ENCODE results near the gene RBM20. TPM values are rescaled to one million over a fixed set of nuclear protein-coding genes. Genes with fewer than 3 reads are reported as not detected.
"Not testable (repeated sequence)": the region's sequence is repeated elsewhere in the genome, so short reads cannot be mapped to it uniquely, and the experiment has no call there.

RBM20 gene
- total RNA-seq, 1 donor from 2014 or later, result 1.0 TPM

DNA sequence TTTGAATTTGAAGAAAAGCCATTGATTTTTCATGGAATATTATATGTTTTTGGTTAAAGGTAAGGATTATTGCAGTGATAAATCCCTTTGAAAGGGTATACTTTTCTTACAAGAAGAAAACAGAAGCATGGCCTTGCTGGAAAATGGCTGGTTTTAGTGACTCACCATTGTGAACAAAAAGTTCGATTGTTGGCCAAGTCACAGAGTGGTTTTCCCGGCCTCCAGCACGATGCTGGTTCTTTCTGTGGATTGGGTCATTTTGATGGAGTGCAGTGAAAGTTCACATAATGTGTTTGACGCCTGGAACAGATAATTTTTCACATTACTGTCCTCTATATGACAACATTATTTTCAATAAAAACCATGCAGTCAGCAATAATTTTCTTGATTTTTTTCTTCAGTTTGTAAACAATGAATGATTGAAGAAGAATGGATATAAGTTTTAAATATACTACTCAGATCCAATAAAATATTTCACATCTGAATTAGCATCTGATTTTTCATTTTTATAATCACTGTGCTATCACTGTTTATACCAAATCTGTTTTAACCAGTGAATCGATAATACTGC lies 60.9 kb downstream of the RBM20 start:
- no peaks in the 10 kb centered on the region for H3K36me3 Mint-ChIP-seq (ENCODE audit: low read depth, unreplicated experiment)
- no peak for DNase-seq (ENCODE audit: low spot score)
- no peaks in the 10 kb centered on the region for H3K27me3 Mint-ChIP-seq (ENCODE audit: unreplicated experiment)
- TF ChIP-seq, protein P1, sequence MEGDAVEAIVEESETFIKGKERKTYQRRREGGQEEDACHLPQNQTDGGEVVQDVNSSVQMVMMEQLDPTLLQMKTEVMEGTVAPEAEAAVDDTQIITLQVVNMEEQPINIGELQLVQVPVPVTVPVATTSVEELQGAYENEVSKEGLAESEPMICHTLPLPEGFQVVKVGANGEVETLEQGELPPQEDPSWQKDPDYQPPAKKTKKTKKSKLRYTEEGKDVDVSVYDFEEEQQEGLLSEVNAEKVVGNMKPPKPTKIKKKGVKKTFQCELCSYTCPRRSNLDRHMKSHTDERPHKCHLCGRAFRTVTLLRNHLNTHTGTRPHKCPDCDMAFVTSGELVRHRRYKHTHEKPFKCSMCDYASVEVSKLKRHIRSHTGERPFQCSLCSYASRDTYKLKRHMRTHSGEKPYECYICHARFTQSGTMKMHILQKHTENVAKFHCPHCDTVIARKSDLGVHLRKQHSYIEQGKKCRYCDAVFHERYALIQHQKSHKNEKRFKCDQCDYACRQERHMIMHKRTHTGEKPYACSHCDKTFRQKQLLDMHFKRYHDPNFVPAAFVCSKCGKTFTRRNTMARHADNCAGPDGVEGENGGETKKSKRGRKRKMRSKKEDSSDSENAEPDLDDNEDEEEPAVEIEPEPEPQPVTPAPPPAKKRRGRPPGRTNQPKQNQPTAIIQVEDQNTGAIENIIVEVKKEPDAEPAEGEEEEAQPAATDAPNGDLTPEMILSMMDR (IDR thresholded peaks at IDR 0.05; ENCODE audit: unreplicated experiment), result no peak
- no peak overlapping the region for H3K4me3 Mint-ChIP-seq (ENCODE audit: unreplicated experiment)
- H3K9me3 Mint-ChIP-seq (ENCODE audit: unreplicated experiment), result no peaks in the 10 kb centered on the region
- H3K4me1 Mint-ChIP-seq (ENCODE audit: unreplicated experiment), result no peaks in the 10 kb centered on the region
- no peak overlapping the region for H3K27ac Mint-ChIP-seq (ENCODE audit: unreplicated experiment)

DNA sequence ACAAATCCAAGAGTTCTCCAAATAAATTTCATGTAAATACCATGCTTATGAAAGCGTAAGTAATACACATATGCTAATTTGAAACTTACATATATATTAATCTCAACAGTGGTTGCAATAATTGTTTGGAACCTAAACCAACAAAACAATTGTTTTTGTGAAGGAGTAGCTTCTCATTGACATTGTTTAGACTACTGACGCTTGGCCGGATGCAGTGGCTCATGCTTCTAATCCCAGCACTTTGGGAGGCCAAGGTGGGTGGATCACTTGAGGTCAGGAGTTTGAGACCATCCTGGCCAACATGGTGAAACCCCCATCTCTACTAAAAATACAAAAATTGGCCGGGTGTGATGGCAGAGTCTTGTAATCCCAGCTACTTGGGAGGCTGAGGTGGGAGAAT lies 61.5 kb downstream of the RBM20 start:
- not testable (repeated sequence) for H3K4me1 Mint-ChIP-seq (ENCODE audit: unreplicated experiment); H3K27ac Mint-ChIP-seq (ENCODE audit: unreplicated experiment); H3K36me3 Mint-ChIP-seq (ENCODE audit: low read depth, unreplicated experiment); H3K27me3 Mint-ChIP-seq (ENCODE audit: unreplicated experiment); H3K4me3 Mint-ChIP-seq (ENCODE audit: unreplicated experiment); DNase-seq (ENCODE audit: low spot score); H3K9me3 Mint-ChIP-seq (ENCODE audit: unreplicated experiment)

DNA sequence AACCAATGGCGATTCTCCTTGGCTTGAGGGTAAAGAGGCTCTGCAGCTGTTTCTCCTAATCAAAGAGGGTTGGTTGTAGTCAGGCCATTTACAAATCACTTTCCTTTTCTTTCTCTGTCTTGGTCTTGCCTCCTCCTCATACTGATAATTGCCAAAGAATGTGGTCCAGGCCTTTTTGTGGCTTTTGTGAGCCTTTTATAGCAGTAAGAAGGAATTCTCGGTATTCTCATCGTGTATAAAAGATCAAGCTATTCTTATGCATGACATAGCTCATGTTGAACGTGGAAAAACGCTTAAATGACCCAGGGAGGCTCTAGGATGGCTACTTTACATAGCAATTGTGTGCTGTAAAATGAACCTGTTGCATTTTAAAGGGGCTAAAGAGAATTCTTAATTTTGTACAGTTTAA lies 62.6 kb downstream of the RBM20 start:
- Mint-ChIP-seq H3K9me3 (ENCODE audit: unreplicated experiment) (no peaks in the 10 kb centered on the region), H3K4me1 (ENCODE audit: unreplicated experiment) (no peaks in the 10 kb centered on the region), H3K27me3 (ENCODE audit: unreplicated experiment) (peaks cover 1% of the 10 kb centered on the region), H3K4me3 (ENCODE audit: unreplicated experiment) (no peak overlapping the region), H3K36me3 (ENCODE audit: low read depth, unreplicated experiment) (no peaks in the 10 kb centered on the region), H3K27ac (ENCODE audit: unreplicated experiment) (no peak overlapping the region)
- DNase-seq (ENCODE audit: low spot score), result no peak
- TF ChIP-seq, protein P1 (IDR thresholded peaks at IDR 0.05; ENCODE audit: unreplicated experiment), result no peak

DNA sequence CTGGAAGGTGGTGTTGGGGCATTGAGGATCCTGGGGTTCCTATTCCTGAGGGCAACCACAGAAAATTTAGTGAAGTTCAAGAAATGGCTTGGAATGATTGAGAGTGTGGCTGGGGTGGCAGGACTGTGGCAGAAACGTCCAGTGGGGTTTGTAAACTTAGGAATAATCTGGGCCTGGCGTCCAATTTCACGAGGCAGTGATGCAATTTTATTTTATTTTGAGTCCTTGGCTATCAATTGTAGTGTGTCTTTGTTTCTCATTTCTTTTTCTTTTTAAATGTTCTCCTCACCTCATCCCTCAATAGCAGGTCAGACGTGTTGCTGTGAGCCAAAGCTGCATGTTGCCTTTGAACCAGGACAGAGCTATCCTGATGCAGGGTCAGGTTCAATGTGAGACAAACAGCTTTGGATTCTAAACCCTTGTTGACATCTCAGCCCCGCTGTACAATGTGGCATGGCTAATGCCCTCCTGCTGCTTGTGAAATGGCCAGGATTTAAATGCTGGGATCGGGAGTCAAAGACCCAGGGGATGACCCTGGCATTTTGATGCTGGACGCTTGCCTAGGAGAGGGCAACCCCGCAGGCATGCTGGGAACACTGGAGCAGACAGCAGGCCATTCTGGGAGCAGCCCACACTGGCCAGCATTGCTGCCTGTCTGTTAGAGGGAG lies 64.8 kb downstream of the RBM20 start:
- Mint-ChIP-seq H3K9me3 (ENCODE audit: unreplicated experiment) (no peaks in the 10 kb centered on the region), H3K4me3 (ENCODE audit: unreplicated experiment) (no peak overlapping the region), H3K27me3 (ENCODE audit: unreplicated experiment) (peaks cover 1% of the 10 kb centered on the region), H3K27ac (ENCODE audit: unreplicated experiment) (no peak overlapping the region), H3K36me3 (ENCODE audit: low read depth, unreplicated experiment) (no peaks in the 10 kb centered on the region), H3K4me1 (ENCODE audit: unreplicated experiment) (no peaks in the 10 kb centered on the region)
- no peak for DNase-seq (ENCODE audit: low spot score)
- TF ChIP-seq, protein P1 (IDR thresholded peaks at IDR 0.05; ENCODE audit: unreplicated experiment), result no peak

DNA sequence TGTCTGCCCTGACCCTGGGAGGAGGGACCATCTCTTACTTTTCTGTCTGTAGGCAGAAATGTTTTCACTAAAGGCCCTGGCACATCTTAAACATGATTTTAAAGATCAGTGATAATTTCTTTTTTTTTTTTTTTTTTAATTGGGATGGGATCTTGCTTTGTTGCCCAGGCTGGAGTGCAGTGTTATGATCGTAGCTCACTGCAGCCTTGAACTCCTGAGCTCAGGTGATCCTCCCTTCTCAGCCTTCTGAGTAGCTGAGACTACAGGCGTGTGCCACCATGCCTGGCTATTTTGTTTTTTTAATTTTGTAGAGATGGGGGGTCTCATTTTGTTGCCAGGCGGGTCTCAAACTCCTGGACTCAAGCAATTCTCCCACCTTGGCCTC lies 65.3 kb downstream of the RBM20 start:
- Mint-ChIP-seq H3K4me1 (ENCODE audit: unreplicated experiment) (no peaks in the 10 kb centered on the region), H3K4me3 (ENCODE audit: unreplicated experiment) (no peak overlapping the region), H3K27me3 (ENCODE audit: unreplicated experiment) (peaks cover 1% of the 10 kb centered on the region), H3K9me3 (ENCODE audit: unreplicated experiment) (no peaks in the 10 kb centered on the region), H3K36me3 (ENCODE audit: low read depth, unreplicated experiment) (no peaks in the 10 kb centered on the region), H3K27ac (ENCODE audit: unreplicated experiment) (no peak overlapping the region)
- TF ChIP-seq, protein P1 (IDR thresholded peaks at IDR 0.05; ENCODE audit: unreplicated experiment), result no peak
- no peak for DNase-seq (ENCODE audit: low spot score)
